B cell (primary cell): Measurements from ENCODE around the gene CD34. TPM values are rescaled to one million over a fixed set of nuclear protein-coding genes. Genes with fewer than 3 reads are reported as not detected.
A peak's percentile ranks its signal among the peaks of the same experiment; 100 is the strongest.

Experiments
- ATAC-seq: fragments of 200-7000 bp; cut with Tn5 transposase; one replicate; pipeline ENCODE4 v1.10.0; 2021; ENCODE audit warnings: low read depth, mild to moderate bottlenecking, moderate number of reproducible peaks, moderate library complexity
- CTCF ChIA-PET: fragments of 350-600 bp; sonication (Branson Sonifier 250); formaldehyde crosslinking; loops from one replicate; lab custom pipeline; 2021; ENCODE audit warnings: antibody characterized with exemption, inconsistent platforms; lab: Charles Lee
- POLR2A ChIA-PET: fragments of 350-600 bp; sonication (Branson Sonifier 250); formaldehyde crosslinking; loops from one replicate; lab custom pipeline; 2021; ENCODE audit warnings: antibody characterized with exemption; lab: Charles Lee
- DNase-seq: peaks from one replicate; pipeline ENCODE4 v3.0.0; 2013
- H2AFZ ChIP-seq: 2 replicates; pipeline ENCODE4 v1.6.1; 2012; ENCODE audit warnings: mild to moderate bottlenecking, low read depth, low read length; ENCODE audit not compliant: insufficient read depth, poor library complexity, severe bottlenecking
- H3K27ac ChIP-seq, 2 donors: 1 replicate in 1 of 2; 2 replicates in 1 of 2; pipeline ENCODE4 v1.5.1; 2012 to 2013; ENCODE audit warnings: low read length in 2 of 2, mild to moderate bottlenecking in 2 of 2, moderate library complexity in 1 of 2
- H3K27me3 ChIP-seq, 4 experiments: fragments of 200-600 bp in 1 of 4; sonication (generic) in 1 of 4; replicated peaks in 1 of 4; 1 replicate in 2 of 4; 2 replicates in 2 of 4; pipeline versions ENCODE4 v1.6.1 to v1.7.0; 2013 to 2016; ENCODE audit warnings: low read length in 3 of 4, mild to moderate bottlenecking in 2 of 4, mixed read lengths in 1 of 4, moderate library complexity in 1 of 4; ENCODE audit not compliant: insufficient read depth in 4 of 4, control insufficient read depth in 3 of 4; ENCODE audit errors: control extremely low read depth in 1 of 4
- H3K36me3 ChIP-seq, 2 experiments: replicated peaks in 1 of 2; 1 replicate in 1 of 2; 2 replicates in 1 of 2; pipeline versions ENCODE4 v1.6.1 to v1.7.1; 2013; ENCODE audit warnings: low read length in 1 of 2; ENCODE audit not compliant: insufficient read depth in 2 of 2, control insufficient read depth in 1 of 2; ENCODE audit errors: control extremely low read depth in 1 of 2, extremely low read depth in 1 of 2
- H3K4me1 ChIP-seq, 2 donors: fragments of 200-600 bp in 1 of 2; sonication (generic) in 1 of 2; 1 replicate in 1 of 2; 2 replicates in 1 of 2; pipeline versions ENCODE4 v1.5.1 to v1.6.1; 2013 to 2017; ENCODE audit warnings: low read length in 2 of 2; ENCODE audit not compliant: control insufficient read depth in 2 of 2, insufficient read depth in 2 of 2
- H3K4me2 ChIP-seq: replicated peaks from 2 replicates; pipeline ENCODE3; 2012; ENCODE audit warnings: mild to moderate bottlenecking, low read depth, low read length; ENCODE audit not compliant: poor library complexity, severe bottlenecking
- H3K4me3 ChIP-seq, 5 experiments: fragments of 200-600 bp in 1 of 5; sonication (generic) in 1 of 5; 1 replicate in 3 of 5; 2 replicates in 2 of 5; pipeline versions ENCODE4 v1.5.1 to v1.7.0; 2011 to 2016; ENCODE audit warnings: low read length in 4 of 5, mild to moderate bottlenecking in 4 of 5, low read depth in 2 of 5, control low read depth in 1 of 5, moderate library complexity in 1 of 5; ENCODE audit not compliant: insufficient read depth in 1 of 5; ENCODE audit errors: control extremely low read depth in 1 of 5, extremely low read depth in 1 of 5
- H3K79me2 ChIP-seq: fragments of 200-600 bp; sonication (generic); one replicate; pipeline ENCODE4 v1.6.0; 2016; ENCODE audit warnings: low read length; ENCODE audit not compliant: control insufficient read depth, insufficient read depth
- H3K9ac ChIP-seq: fragments of 200-600 bp; sonication (generic); 2 replicates; pipeline ENCODE4 v1.6.1; 2017; ENCODE audit warnings: mild to moderate bottlenecking, low read length, moderate library complexity
- H3K9me3 ChIP-seq, 3 donors: one replicate each; pipeline versions ENCODE4 v1.6.1 to v1.7.1; 2013; ENCODE audit warnings: low read length in 2 of 3; ENCODE audit not compliant: control insufficient read depth in 2 of 3, insufficient read depth in 1 of 3; ENCODE audit errors: control extremely low read depth in 1 of 3
- H4K20me1 ChIP-seq: 2 replicates; pipeline ENCODE4 v1.6.0; 2012; ENCODE audit warnings: mild to moderate bottlenecking, low read length; ENCODE audit not compliant: insufficient read depth, control insufficient read depth, poor library complexity, severe bottlenecking
- H3K27ac Mint-ChIP-seq: one replicate; pipeline ENCODE4 v1.8.0; 2021; ENCODE audit warnings: mixed read lengths
- H3K27me3 Mint-ChIP-seq: one replicate; pipeline ENCODE4 v1.8.0; 2021; ENCODE audit warnings: mixed read lengths
- H3K4me1 Mint-ChIP-seq: one replicate; pipeline ENCODE4 v1.8.0; 2021; ENCODE audit warnings: mixed read lengths
- H3K4me3 Mint-ChIP-seq: one replicate; pipeline ENCODE4 v1.8.0; 2021; ENCODE audit warnings: mixed read lengths
- H3K9me3 Mint-ChIP-seq: one replicate; pipeline ENCODE4 v1.8.0; 2022; ENCODE audit warnings: mixed read lengths; ENCODE audit not compliant: insufficient read depth
- EZH2 ChIP-seq: IDR thresholded peaks from 2 replicates; pipeline ENCODE4 v1.6.1; 2012; ENCODE audit warnings: borderline replicate concordance, low read depth, mild to moderate bottlenecking, moderate library complexity, low read length; ENCODE audit not compliant: insufficient read depth, poor library complexity, severe bottlenecking
- WGBS: methylation state at CpG from one replicate; pipeline ENCODE4 v1.1.5; 2013; ENCODE audit warnings: missing lambda C conversion rate; ENCODE audit not compliant: insufficient coverage; 5-methylcytosine and 5-hydroxymethylcytosine counted together
- intact Hi-C: fragments of 100-400 bp; cut with micrococcal nuclease; formaldehyde crosslinking; loops from one replicate; pipeline ENCODE4 v1.10.0; 2022
- polyA plus RNA-seq: library from polyadenylated mRNA; depleted of rRNA; stranded (reverse); fragments of >200 nt; gene quantifications from 2 replicates; pipeline ENCODE4 v1.2.3, GENCODE V29; 2012
- total RNA-seq, 2 donors: library from RNA; stranded (reverse); fragments of 120-200 nt in 1 of 2; gene quantifications; 1 replicate in 1 of 2; 2 replicates in 1 of 2; pipeline versions ENCODE4 v1.2.3 to v1.2.4, GENCODE V29; 2013 to 2022
- TF ChIP-seq, protein P1 (sequence below): fragments of 200-600 bp; IDR thresholded peaks from one replicate; pipeline ENCODE4 v1.8.0; 2022; ENCODE audit warnings: antibody characterized with exemption, mild to moderate bottlenecking

Gene CD34
- total and polyA plus RNA-seq, 2 donors (not counting 1 experiment from before 2014, with no cell fraction given): not detected

DNA sequence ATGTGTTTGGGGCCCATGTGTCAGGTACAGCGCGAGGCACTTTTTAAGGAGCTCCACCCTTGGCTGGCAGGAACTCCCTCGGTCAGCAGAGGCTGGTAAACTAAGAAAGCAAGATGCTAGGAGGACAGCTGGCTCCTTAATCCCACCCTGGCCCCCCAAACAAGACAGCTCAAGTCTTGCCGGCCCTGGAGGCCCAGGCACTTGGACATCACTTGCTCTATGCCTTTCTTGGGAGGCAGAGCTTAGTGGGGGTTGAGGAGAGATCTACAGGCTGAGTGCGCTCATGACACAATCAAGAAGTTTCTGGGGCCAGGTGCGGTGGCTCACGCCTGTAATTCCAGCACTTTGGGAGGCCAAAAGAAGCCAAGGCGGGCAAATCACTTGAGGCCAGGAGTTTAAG is 78.1 kb downstream of the CD34 start:
- Histone ChIP-seq H3K4me3 (no peak overlapping the region), H3K4me2 (peak overlapping the region; percentile 55), H3K27me3 (no peaks in the 10 kb centered on the region), H3K4me1 (peaks cover 37 to 44% of the 10 kb centered on the region in 2 donors), H3K9ac (no peak overlapping the region), H3K9me3 (no peaks in the 10 kb centered on the region), H3K27ac (peak overlapping the region; percentile 57 to 75), H3K36me3 (peaks cover 1 to 6% of the 10 kb centered on the region in 2 experiments), H3K79me2 (peaks cover 91% of the 10 kb centered on the region), H2AFZ (no peak overlapping the region), H4K20me1 (peaks cover 17% of the 10 kb centered on the region)
- ATAC-seq (no peak), DNase-seq (no peak)
- POLR2A ChIA-PET: interaction anchor here (1.1 to 1.8 kb wide), 3 partner anchors 11 to 35 kb away, joined by 3 to 6 read pairs (median 4); no protein-coding TSS in a partner anchor
- 100% methylated on average over 6 of the region's 8 CpGs for WGBS
- CTCF ChIA-PET: interaction anchor here (0.7 to 20.3 kb wide), 10 partner anchors 9 to 130 kb away, joined by 3 to 526 read pairs (median 4); no protein-coding TSS in a partner anchor
- TF ChIP-seq, protein P1, sequence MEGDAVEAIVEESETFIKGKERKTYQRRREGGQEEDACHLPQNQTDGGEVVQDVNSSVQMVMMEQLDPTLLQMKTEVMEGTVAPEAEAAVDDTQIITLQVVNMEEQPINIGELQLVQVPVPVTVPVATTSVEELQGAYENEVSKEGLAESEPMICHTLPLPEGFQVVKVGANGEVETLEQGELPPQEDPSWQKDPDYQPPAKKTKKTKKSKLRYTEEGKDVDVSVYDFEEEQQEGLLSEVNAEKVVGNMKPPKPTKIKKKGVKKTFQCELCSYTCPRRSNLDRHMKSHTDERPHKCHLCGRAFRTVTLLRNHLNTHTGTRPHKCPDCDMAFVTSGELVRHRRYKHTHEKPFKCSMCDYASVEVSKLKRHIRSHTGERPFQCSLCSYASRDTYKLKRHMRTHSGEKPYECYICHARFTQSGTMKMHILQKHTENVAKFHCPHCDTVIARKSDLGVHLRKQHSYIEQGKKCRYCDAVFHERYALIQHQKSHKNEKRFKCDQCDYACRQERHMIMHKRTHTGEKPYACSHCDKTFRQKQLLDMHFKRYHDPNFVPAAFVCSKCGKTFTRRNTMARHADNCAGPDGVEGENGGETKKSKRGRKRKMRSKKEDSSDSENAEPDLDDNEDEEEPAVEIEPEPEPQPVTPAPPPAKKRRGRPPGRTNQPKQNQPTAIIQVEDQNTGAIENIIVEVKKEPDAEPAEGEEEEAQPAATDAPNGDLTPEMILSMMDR: no peak
- TF ChIP-seq EZH2: no peak
- Mint-ChIP-seq H3K4me3 (no peak overlapping the region), H3K27me3 (no peaks in the 10 kb centered on the region), H3K27ac (peak overlapping the region; percentile 93), H3K4me1 (peaks cover 77% of the 10 kb centered on the region), H3K9me3 (no peaks in the 10 kb centered on the region)
- intact Hi-C loops: loop anchor here (2.0 kb wide), 1 partner anchor 16 kb away; no protein-coding TSS in a partner anchor

DNA sequence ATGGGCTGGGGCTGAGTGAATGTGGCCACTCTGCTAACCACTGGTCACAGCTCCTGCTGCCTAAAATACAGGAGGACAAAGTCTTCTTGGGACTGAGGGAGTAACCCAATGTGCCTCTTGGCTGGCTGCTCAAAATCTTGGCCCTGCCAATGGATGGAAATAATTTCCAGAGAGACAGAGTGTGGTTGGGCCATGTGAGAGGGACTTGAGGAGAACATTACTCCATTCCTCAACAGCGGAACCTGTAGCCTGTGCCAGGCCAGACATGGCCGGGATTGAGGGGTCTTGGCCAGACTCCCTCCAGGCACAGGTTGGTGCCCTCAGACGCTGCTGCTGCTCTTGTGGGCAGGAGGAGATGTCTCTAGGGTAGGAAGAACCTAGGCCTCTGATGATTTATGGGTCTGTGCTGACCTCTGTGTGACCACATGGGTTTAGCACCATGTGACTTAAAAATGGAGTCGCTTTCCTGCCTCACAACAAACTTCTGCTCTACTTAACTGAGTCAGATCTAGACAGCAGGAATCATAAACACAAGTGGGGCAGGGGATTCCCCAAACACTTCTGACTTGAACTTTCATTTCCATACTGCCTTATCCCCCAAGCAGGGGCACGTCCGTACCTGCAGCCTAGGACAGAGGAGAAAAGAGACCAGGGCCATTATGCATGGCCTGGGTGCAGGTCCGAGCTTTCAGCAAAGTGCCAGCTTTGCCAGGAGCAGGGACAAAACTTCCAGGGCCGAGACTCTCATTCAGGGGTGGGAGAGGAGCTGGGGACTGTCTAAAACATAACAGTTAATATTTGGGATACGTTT is 79.2 kb downstream of the CD34 start:
- ATAC-seq (peak; percentile 83), DNase-seq (peak; percentile 73)
- H3K4me1 ChIP-seq: peaks cover 48 to 54% of the 10 kb centered on the region in 2 donors
- peak overlapping the region in 1 of 5 experiments; percentile 9 for H3K4me3 ChIP-seq
- H3K9me3 Mint-ChIP-seq: no peaks in the 10 kb centered on the region
- TF ChIP-seq, protein P1: no peak
- no peak for TF ChIP-seq EZH2
- ChIA-PET CTCF (interaction anchor here (1.0 to 20.3 kb wide), 9 partner anchors 8 to 132 kb away, joined by 3 to 526 read pairs (median 5); no protein-coding TSS in a partner anchor), POLR2A (interaction anchor here (1.1 to 1.8 kb wide), 3 partner anchors 9 to 36 kb away, joined by 4 to 6 read pairs (median 4); no protein-coding TSS in a partner anchor)
- no peak overlapping the region for H2AFZ ChIP-seq
- H3K27me3 ChIP-seq: no peaks in the 10 kb centered on the region
- peak overlapping the region; percentile 57 to 75 for H3K27ac ChIP-seq
- H3K36me3 ChIP-seq: peaks cover under 1 to 1% of the 10 kb centered on the region in 2 experiments
- peak overlapping the region; percentile 55 for H3K4me2 ChIP-seq
- peak overlapping the region; percentile 2 for H3K9ac ChIP-seq
- 27% methylated on average over 5 of the region's 9 CpGs for WGBS
- H3K4me1 Mint-ChIP-seq: peaks cover 80% of the 10 kb centered on the region
- H3K79me2 ChIP-seq: peaks cover 91% of the 10 kb centered on the region
- peaks cover 8% of the 10 kb centered on the region for H4K20me1 ChIP-seq
- H3K27ac Mint-ChIP-seq: peak overlapping the region; percentile 93
- H3K4me3 Mint-ChIP-seq: peak overlapping the region; percentile 78
- H3K9me3 ChIP-seq: no peaks in the 10 kb centered on the region
- H3K27me3 Mint-ChIP-seq: no peaks in the 10 kb centered on the region
- intact Hi-C loops: loop anchor here (2.0 kb wide), 1 partner anchor 17 kb away; no protein-coding TSS in a partner anchor
